Peyer's patch (tissue), 4 donors: ENCODE measurements around the gene ANO4. TPM values are rescaled to one million over a fixed set of nuclear protein-coding genes. Genes with fewer than 3 reads are reported as not detected.
A peak's percentile ranks its signal among the peaks of the same experiment; 100 is the strongest.

Experiments
- DNase-seq, 3 donors: peaks; one replicate each; pipeline ENCODE4 v3.0.0-alpha.2; 2017 to 2019
- H3K27ac ChIP-seq, 4 donors: fragments of 200-600 bp; sonication (generic); one replicate each; pipeline ENCODE4 v1.5.1; 2016 to 2019
- H3K27me3 ChIP-seq, 2 donors: fragments of 200-600 bp; sonication (generic); one replicate each; pipeline ENCODE4 v1.5.1; 2019
- H3K36me3 ChIP-seq, 3 donors: fragments of 200-600 bp; sonication (generic); one replicate each; pipeline ENCODE4 v1.5.1; 2016 to 2019
- H3K4me1 ChIP-seq, 4 donors: fragments of 200-600 bp; sonication (generic); one replicate each; pipeline ENCODE4 v1.5.1; 2016 to 2019
- H3K4me3 ChIP-seq, 4 donors: fragments of 200-600 bp; sonication (generic); 1 replicate in 3 of 4; 2 replicates in 1 of 4; pipeline ENCODE4 v1.5.1; 2016 to 2019; ENCODE audit warnings: mild to moderate bottlenecking in 1 of 4
- H3K9me3 ChIP-seq, 4 donors: fragments of 200-600 bp; sonication (generic); one replicate each; pipeline ENCODE4 v1.5.1; 2016 to 2019; ENCODE audit warnings: mild to moderate bottlenecking in 1 of 4
- CTCF ChIP-seq, 6 experiments: fragments of 450-650 bp in 4 of 6; fragments of 200-600 bp in 2 of 6; sonication (generic) in 1 of 6; IDR thresholded peaks; one replicate each; pipeline ENCODE4 v1.5.1; 2017 to 2019; ENCODE audit warnings: antibody characterized with exemption in 6 of 6, mild to moderate bottlenecking in 3 of 6, moderate library complexity in 1 of 6
- POLR2A ChIP-seq, 2 donors: fragments of 450-650 bp; IDR thresholded peaks; one replicate each; pipeline ENCODE4 v1.5.1; 2017; ENCODE audit warnings: antibody characterized with exemption in 2 of 2, mild to moderate bottlenecking in 2 of 2, moderate library complexity in 2 of 2
- total RNA-seq, 4 donors: library from RNA; depleted of rRNA; stranded (reverse); fragments of >200 nt; gene quantifications; one replicate each; pipeline ENCODE4 v1.1.0, GENCODE V29; 2016

Gene ANO4
- total RNA-seq, 4 donors from 2014 or later = 1.7 TPM; not detected in 3

DNA sequence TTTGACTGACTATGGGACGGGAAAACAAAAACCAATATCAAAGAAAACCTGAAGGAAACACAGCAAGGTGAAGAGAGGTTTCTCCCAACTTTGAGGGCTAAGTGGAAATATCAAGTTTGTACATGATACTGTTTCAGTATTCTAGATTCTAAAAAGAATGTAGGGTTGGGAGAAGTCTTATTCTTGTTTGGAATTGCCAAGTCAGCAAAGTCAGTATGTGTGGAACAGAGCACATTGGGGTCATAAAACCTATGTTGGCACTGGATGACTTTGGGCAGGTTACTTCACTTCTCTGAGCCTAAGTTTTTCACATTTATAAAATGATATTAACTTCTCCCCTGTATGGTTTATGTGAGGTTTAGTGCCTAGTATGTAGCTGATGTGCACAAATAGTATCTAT, 182.2 kb downstream of the ANO4 start:
- no peak overlapping the region for H3K4me3 ChIP-seq
- H3K36me3 ChIP-seq = no peaks in the 10 kb centered on the region
- no peaks in the 10 kb centered on the region for H3K4me1 ChIP-seq
- H3K9me3 ChIP-seq = no peaks in the 10 kb centered on the region
- H3K27me3 ChIP-seq = no peaks in the 10 kb centered on the region
- DNase-seq = no peak
- TF ChIP-seq CTCF (IDR thresholded peaks at IDR 0.05) (no peak), POLR2A (IDR thresholded peaks at IDR 0.05) (no peak)
- no peak overlapping the region for H3K27ac ChIP-seq

DNA sequence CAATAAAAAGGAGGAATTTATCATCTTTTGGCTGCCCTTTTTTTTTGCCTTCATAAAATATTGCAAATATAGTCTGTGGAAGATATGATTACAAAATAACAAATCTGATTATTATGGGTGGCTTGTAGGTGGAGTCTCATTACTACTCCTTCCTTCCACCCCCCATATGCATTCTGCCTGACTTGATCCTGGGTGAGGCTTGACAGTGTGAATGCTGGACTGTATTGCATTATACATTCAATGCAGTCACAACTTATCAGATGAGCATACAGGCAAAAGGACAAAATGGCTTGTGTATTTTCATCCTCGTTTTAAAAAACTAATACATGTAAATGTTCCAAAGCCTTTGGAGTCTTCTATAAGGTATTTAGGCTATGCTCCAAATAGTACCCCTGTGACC, 186.3 kb downstream of the ANO4 start:
- H3K4me1 ChIP-seq = no peaks in the 10 kb centered on the region
- TF ChIP-seq CTCF (IDR thresholded peaks at IDR 0.05) = no peak
- TF ChIP-seq POLR2A (IDR thresholded peaks at IDR 0.05) = no peak
- H3K36me3 ChIP-seq = no peaks in the 10 kb centered on the region
- H3K27ac ChIP-seq = no peak overlapping the region
- H3K27me3 ChIP-seq = no peaks in the 10 kb centered on the region
- H3K9me3 ChIP-seq = no peaks in the 10 kb centered on the region
- no peak overlapping the region for H3K4me3 ChIP-seq
- no peak for DNase-seq

DNA sequence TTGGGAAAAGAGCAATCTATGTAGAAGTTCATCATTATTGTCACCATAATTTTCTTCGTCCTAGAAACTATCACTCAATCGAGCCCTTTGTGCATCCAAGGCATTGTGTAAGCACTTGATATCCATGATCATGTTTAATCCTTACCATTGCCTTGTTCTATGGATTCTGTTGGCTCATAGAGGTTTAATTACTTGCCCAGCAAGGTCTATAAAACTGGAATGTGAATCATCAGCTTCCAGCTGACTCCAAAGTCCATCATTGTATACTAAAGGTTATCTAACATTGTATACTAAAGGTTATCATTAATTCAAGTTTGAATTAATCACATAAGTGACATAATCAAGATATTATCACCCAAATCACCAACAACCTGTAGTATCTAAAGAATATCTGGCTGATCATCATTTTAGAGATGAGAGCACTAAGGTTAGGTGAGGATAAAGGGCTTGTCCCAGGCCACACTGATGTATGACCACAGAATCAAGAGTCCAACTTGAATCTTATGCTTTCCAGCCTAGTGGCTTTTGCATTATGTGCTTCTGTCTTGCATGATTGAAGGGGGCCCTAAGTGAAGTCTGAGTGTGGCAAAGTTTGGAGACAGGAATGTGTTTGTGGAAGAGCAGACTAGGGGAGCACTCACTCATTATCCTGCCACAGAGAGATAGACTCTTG, 188.1 kb downstream of the ANO4 start:
- H3K27me3 ChIP-seq = no peaks in the 10 kb centered on the region
- TF ChIP-seq CTCF (IDR thresholded peaks at IDR 0.05) (no peak), POLR2A (IDR thresholded peaks at IDR 0.05) (no peak)
- H3K36me3 ChIP-seq = no peaks in the 10 kb centered on the region
- H3K27ac ChIP-seq = peak overlapping the region in 1 of 4 donors; percentile 7
- H3K9me3 ChIP-seq = no peaks in the 10 kb centered on the region
- DNase-seq = no peak
- H3K4me3 ChIP-seq = no peak overlapping the region
- no peaks in the 10 kb centered on the region for H3K4me1 ChIP-seq

DNA sequence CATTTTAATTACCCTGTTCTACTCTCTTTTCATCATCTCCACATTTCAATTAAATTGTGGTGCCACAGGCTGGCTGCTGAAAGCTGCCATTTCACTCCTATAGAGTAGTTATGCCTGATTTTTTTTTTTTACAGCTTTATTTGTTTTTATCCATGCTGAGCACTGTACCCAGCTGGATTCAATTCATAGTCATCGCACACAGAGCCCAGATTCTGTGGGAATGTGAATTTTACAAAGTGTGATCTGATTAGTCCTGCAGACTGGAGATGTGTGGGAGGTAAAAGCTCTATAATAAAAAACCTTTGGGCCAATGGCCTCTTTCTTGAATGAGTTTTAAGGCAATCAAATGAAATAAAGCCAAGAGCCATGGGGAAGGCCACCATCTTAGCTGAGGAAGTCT, 190.2 kb downstream of the ANO4 start:
- no peaks in the 10 kb centered on the region for H3K9me3 ChIP-seq
- H3K36me3 ChIP-seq = no peaks in the 10 kb centered on the region
- H3K27me3 ChIP-seq = no peaks in the 10 kb centered on the region
- no peaks in the 10 kb centered on the region for H3K4me1 ChIP-seq
- no peak overlapping the region for H3K4me3 ChIP-seq
- TF ChIP-seq CTCF (IDR thresholded peaks at IDR 0.05) (no peak), POLR2A (IDR thresholded peaks at IDR 0.05) (no peak)
- DNase-seq = no peak
- no peak overlapping the region for H3K27ac ChIP-seq

DNA sequence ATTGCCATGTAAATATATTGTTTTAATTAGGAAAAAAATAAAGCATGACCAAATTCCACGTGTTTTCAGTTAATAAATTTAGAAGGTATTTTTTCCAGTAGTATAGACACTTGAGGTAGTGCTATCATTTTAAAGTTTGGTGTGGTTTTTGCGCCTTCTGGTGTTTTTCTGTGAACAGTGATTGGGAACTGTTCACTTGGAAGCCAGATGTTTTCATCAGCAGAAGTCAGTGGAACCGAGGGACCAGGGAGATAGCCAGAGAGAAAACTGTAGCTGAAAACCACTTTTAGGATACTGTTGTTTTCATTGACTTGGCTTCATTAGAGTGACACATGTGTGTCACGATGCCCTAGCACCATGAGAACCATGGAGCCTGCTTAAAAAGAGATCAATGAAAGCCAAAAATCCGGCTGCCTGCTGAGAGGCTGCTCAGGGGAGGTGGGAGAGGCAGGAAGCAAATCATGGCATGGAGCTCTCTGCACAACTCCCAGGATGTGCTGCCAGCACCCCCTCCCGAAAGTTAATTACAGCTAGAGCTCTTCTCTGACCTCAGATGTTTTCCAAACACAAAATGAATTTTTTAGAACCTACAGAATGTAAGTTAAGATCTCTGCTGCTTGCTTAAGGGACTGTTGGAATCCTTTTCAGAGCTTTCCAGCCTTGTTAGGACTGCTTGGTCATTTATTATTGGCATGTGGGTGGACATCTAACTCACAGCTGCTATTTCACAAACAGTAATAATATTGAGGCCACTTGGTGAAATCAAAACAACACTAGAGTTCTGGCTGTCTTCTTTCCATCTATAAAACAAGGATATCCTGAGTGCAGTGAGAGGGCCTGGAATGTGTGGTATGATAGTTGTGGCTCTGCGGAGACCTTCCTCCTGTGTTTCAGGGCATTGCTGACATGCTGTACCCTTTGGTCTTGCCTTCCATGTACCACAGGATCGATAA, 192.3 kb downstream of the ANO4 start:
- no peak overlapping the region for H3K27ac ChIP-seq
- no peaks in the 10 kb centered on the region for H3K4me1 ChIP-seq
- DNase-seq = no peak
- no peaks in the 10 kb centered on the region for H3K27me3 ChIP-seq
- H3K4me3 ChIP-seq = no peak overlapping the region
- H3K36me3 ChIP-seq = no peaks in the 10 kb centered on the region
- TF ChIP-seq CTCF (IDR thresholded peaks at IDR 0.05) = no peak
- TF ChIP-seq POLR2A (IDR thresholded peaks at IDR 0.05) = no peak
- H3K9me3 ChIP-seq = no peaks in the 10 kb centered on the region
